Liver (tissue), 3 donors: ENCODE measurements around the gene CBL.

Experiments
- SP1 ChIP-seq: IDR thresholded peaks from 2 replicates; pipeline ENCODE4 v1.6.1; 2018; ENCODE audit warnings: antibody characterized with exemption, mild to moderate bottlenecking
- TAF1 ChIP-seq: conservative IDR thresholded peaks from 2 replicates; pipeline ENCODE4 v1.6.1; 2016; ENCODE audit warnings: antibody characterized with exemption, mild to moderate bottlenecking
- TF ChIP-seq, protein P1 (sequence below): IDR thresholded peaks from 2 replicates; pipeline ENCODE4 v1.6.1; 2016; ENCODE audit warnings: antibody characterized with exemption, mild to moderate bottlenecking
- TF ChIP-seq, protein P2 (sequence below): fragments of 150-350 bp; IDR thresholded peaks from 2 replicates; pipeline ENCODE4 v1.5.1; 2017; ENCODE audit warnings: improper control_type of control experiment, low read depth, low read length; ENCODE audit not compliant: missing input control
- donor health status: healthy.
- donor health status: healthy.

DNA sequence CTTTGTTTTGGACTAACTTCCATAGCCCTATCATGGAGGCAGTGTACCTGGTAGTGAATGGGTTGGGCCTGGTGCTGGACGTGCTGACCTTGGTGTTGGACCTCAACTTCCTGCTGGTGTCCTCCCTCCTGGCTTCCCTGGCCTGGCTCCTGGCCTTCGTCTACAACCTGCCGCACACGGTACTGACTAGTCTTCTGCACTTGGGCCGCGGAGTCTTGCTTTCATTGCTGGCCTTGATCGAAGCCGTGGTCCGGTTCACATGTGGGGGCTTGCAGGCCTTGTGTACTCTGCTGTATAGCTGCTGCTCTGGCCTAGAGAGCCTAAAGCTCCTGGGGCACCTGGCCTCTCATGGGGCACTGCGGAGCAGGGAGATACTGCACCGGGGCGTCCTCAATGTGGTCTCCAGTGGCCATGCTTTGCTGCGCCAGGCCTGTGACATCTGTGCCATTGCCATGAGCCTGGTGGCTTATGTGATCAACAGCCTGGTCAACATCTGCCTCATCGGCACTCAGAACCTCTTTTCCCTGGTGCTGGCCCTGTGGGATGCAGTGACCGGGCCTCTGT, 129.0 kb downstream of the CBL start:
- TF ChIP-seq, protein P1, sequence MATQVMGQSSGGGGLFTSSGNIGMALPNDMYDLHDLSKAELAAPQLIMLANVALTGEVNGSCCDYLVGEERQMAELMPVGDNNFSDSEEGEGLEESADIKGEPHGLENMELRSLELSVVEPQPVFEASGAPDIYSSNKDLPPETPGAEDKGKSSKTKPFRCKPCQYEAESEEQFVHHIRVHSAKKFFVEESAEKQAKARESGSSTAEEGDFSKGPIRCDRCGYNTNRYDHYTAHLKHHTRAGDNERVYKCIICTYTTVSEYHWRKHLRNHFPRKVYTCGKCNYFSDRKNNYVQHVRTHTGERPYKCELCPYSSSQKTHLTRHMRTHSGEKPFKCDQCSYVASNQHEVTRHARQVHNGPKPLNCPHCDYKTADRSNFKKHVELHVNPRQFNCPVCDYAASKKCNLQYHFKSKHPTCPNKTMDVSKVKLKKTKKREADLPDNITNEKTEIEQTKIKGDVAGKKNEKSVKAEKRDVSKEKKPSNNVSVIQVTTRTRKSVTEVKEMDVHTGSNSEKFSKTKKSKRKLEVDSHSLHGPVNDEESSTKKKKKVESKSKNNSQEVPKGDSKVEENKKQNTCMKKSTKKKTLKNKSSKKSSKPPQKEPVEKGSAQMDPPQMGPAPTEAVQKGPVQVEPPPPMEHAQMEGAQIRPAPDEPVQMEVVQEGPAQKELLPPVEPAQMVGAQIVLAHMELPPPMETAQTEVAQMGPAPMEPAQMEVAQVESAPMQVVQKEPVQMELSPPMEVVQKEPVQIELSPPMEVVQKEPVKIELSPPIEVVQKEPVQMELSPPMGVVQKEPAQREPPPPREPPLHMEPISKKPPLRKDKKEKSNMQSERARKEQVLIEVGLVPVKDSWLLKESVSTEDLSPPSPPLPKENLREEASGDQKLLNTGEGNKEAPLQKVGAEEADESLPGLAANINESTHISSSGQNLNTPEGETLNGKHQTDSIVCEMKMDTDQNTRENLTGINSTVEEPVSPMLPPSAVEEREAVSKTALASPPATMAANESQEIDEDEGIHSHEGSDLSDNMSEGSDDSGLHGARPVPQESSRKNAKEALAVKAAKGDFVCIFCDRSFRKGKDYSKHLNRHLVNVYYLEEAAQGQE = no peak
- TF ChIP-seq, protein P2, sequence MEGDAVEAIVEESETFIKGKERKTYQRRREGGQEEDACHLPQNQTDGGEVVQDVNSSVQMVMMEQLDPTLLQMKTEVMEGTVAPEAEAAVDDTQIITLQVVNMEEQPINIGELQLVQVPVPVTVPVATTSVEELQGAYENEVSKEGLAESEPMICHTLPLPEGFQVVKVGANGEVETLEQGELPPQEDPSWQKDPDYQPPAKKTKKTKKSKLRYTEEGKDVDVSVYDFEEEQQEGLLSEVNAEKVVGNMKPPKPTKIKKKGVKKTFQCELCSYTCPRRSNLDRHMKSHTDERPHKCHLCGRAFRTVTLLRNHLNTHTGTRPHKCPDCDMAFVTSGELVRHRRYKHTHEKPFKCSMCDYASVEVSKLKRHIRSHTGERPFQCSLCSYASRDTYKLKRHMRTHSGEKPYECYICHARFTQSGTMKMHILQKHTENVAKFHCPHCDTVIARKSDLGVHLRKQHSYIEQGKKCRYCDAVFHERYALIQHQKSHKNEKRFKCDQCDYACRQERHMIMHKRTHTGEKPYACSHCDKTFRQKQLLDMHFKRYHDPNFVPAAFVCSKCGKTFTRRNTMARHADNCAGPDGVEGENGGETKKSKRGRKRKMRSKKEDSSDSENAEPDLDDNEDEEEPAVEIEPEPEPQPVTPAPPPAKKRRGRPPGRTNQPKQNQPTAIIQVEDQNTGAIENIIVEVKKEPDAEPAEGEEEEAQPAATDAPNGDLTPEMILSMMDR = no peak
- TF ChIP-seq SP1 = no peak
- no peak for TF ChIP-seq TAF1
